Skeletal muscle tissue (tissue), 4 donors: Measurements from ENCODE around the gene STK32C. TPM values are rescaled to one million over a fixed set of nuclear protein-coding genes. Genes with fewer than 3 reads are reported as not detected.
"Not testable (repeated sequence)": the region's sequence is repeated elsewhere in the genome, so short reads cannot be mapped to it uniquely, and the experiment has no call there.

Experiments
- H3K27ac ChIP-seq: one replicate; pipeline ENCODE4 v1.7.0; 2013; ENCODE audit warnings: mild to moderate bottlenecking, low read depth, low read length, inconsistent platforms
- H3K27me3 ChIP-seq, 3 donors: one replicate each; pipeline ENCODE4 v1.7.0; 2013; ENCODE audit warnings: low read length in 3 of 3; ENCODE audit not compliant: control insufficient read depth in 3 of 3, insufficient read depth in 3 of 3
- H3K36me3 ChIP-seq, 3 donors: one replicate each; pipeline ENCODE4 v1.7.0; 2013; ENCODE audit warnings: low read length in 3 of 3; ENCODE audit not compliant: control insufficient read depth in 3 of 3, insufficient read depth in 3 of 3
- H3K4me1 ChIP-seq, 3 donors: one replicate each; pipeline ENCODE4 v1.7.0; 2013; ENCODE audit warnings: low read length in 3 of 3, mild to moderate bottlenecking in 3 of 3; ENCODE audit not compliant: control insufficient read depth in 3 of 3, insufficient read depth in 3 of 3
- H3K4me3 ChIP-seq, 3 donors: one replicate each; pipeline ENCODE4 v1.7.0; 2013; ENCODE audit warnings: low read length in 3 of 3
- H3K9ac ChIP-seq, 3 donors: one replicate each; pipeline ENCODE4 v1.7.0; 2013; ENCODE audit warnings: low read length in 3 of 3, mild to moderate bottlenecking in 3 of 3, moderate library complexity in 2 of 3, low read depth in 1 of 3
- H3K9me3 ChIP-seq, 3 donors: one replicate each; pipeline ENCODE4 v1.7.0; 2013; ENCODE audit warnings: low read length in 3 of 3; ENCODE audit not compliant: control insufficient read depth in 3 of 3
- total RNA-seq: library from RNA; depleted of rRNA; stranded (reverse); fragments of >200 nt; gene quantifications from one replicate; pipeline ENCODE4 v1.2.3, GENCODE V29; 2014
- donor health status: Osteomylitis.

STK32C gene
- total RNA-seq, 1 donor from 2014 or later: 8.4 TPM

GRCh38 chr10:132222726-132223125, 85.0 kb downstream of the STK32C start:
- Histone ChIP-seq H3K4me3 (no peak overlapping the region), H3K9me3 (no peaks in the 10 kb centered on the region), H3K27me3 (no peaks in the 10 kb centered on the region), H3K4me1 (peaks cover 2 to 5% (median 4%) of the 10 kb centered on the region in 3 donors), H3K9ac (no peak overlapping the region), H3K27ac (no peak overlapping the region), H3K36me3 (peaks cover 0 to 3% (median 2%) of the 10 kb centered on the region in 3 donors)

GRCh38 chr10:132220996-132221395, 86.8 kb downstream of the STK32C start:
- not testable (repeated sequence) for H3K4me1 ChIP-seq, H3K27ac ChIP-seq, H3K27me3 ChIP-seq, H3K9me3 ChIP-seq, H3K9ac ChIP-seq, H3K36me3 ChIP-seq, H3K4me3 ChIP-seq

- no peaks in the 10 kb centered on the region for H3K27me3 ChIP-seq
- H3K36me3 ChIP-seq: peaks cover 0 to 3% (median 2%) of the 10 kb centered on the region in 3 donors
- no peak overlapping the region for H3K9ac ChIP-seq
- no peak overlapping the region for H3K4me3 ChIP-seq
- H3K9me3 ChIP-seq: no peaks in the 10 kb centered on the region
- peaks cover 0 to 2% (median 0%) of the 10 kb centered on the region in 3 donors for H3K4me1 ChIP-seq
- H3K27ac ChIP-seq: no peak overlapping the region
Observed at GRCh38 chr10:132220061-132220460, 87.7 kb downstream of the STK32C start.

- Histone ChIP-seq H3K27ac (no peak overlapping the region), H3K36me3 (peaks cover 0 to 3% (median 2%) of the 10 kb centered on the region in 3 donors), H3K27me3 (no peaks in the 10 kb centered on the region), H3K4me1 (peaks cover 0 to 2% (median 0%) of the 10 kb centered on the region in 3 donors), H3K9me3 (no peaks in the 10 kb centered on the region), H3K9ac (no peak overlapping the region), H3K4me3 (no peak overlapping the region)
Observed at GRCh38 chr10:132219486-132219885, 88.3 kb downstream of the STK32C start.

- H3K27ac ChIP-seq, H3K9me3 ChIP-seq, H3K4me3 ChIP-seq, H3K27me3 ChIP-seq, H3K4me1 ChIP-seq, H3K36me3 ChIP-seq, H3K9ac ChIP-seq: not testable (repeated sequence)
Observed at GRCh38 chr10:132216441-132216840, 91.3 kb downstream of the STK32C start.

GRCh38 chr10:132213917-132214316, 93.8 kb downstream of the STK32C start:
- Histone ChIP-seq H3K27me3 (no peaks in the 10 kb centered on the region), H3K4me1 (peaks cover 0 to 5% (median 1%) of the 10 kb centered on the region in 3 donors), H3K9ac (no peak overlapping the region), H3K4me3 (no peak overlapping the region), H3K9me3 (peaks cover 0 to 3% (median 0%) of the 10 kb centered on the region in 3 donors), H3K36me3 (peaks cover 0 to 3% (median 0%) of the 10 kb centered on the region in 3 donors), H3K27ac (no peak overlapping the region)

GRCh38 chr10:132212816-132213215, 94.9 kb downstream of the STK32C start:
- Histone ChIP-seq H3K9me3 (peaks cover 0 to 3% (median 0%) of the 10 kb centered on the region in 3 donors), H3K27me3 (no peaks in the 10 kb centered on the region), H3K4me3 (no peak overlapping the region)

GRCh38 chr10:132211246-132211645, 96.5 kb downstream of the STK32C start:
- H3K4me1 ChIP-seq: peaks cover 0 to 15% (median 11%) of the 10 kb centered on the region in 3 donors
- H3K36me3 ChIP-seq: no peaks in the 10 kb centered on the region
- H3K27ac ChIP-seq: no peak overlapping the region
- H3K27me3 ChIP-seq: no peaks in the 10 kb centered on the region
- H3K9ac ChIP-seq: no peak overlapping the region
- peaks cover 0 to 3% (median 0%) of the 10 kb centered on the region in 3 donors for H3K9me3 ChIP-seq
- no peak overlapping the region for H3K4me3 ChIP-seq

More at GRCh38 chr10:132212816-132213215, 94.9 kb downstream of the STK32C start:
- Histone ChIP-seq H3K27ac (no peak overlapping the region), H3K4me1 (peaks cover 0 to 15% (median 11%) of the 10 kb centered on the region in 3 donors), H3K36me3 (no peaks in the 10 kb centered on the region), H3K9ac (no peak overlapping the region)

GRCh38 chr10:132210766-132211165, 97.0 kb downstream of the STK32C start:
- Histone ChIP-seq H3K36me3 (no peaks in the 10 kb centered on the region), H3K4me3 (no peak overlapping the region), H3K27me3 (no peaks in the 10 kb centered on the region), H3K27ac (no peak overlapping the region), H3K9ac (no peak overlapping the region), H3K4me1 (peaks cover 0 to 15% (median 11%) of the 10 kb centered on the region in 3 donors), H3K9me3 (peaks cover 0 to 3% (median 0%) of the 10 kb centered on the region in 3 donors)

GRCh38 chr10:132209978-132210530, 97.7 kb downstream of the STK32C start:
- H3K27ac ChIP-seq: no peak overlapping the region
- peaks cover 0 to 3% (median 0%) of the 10 kb centered on the region in 3 donors for H3K9me3 ChIP-seq
- peaks cover 0 to 15% (median 11%) of the 10 kb centered on the region in 3 donors for H3K4me1 ChIP-seq
- H3K36me3 ChIP-seq: no peaks in the 10 kb centered on the region
- no peak overlapping the region for H3K9ac ChIP-seq
- H3K4me3 ChIP-seq: no peak overlapping the region
- no peaks in the 10 kb centered on the region for H3K27me3 ChIP-seq
